K562 (cell line): ENCODE measurements around the gene CMIP. TPM values are rescaled to one million over a fixed set of nuclear protein-coding genes. Genes with fewer than 3 reads are reported as not detected.

ENCODE experiments used
- ATAC-seq: fragments of 200-7000 bp; cut with Tn5 transposase; 3 replicates; pipeline ENCODE4 v1.9.1; 2020; ENCODE audit warnings: moderate library complexity
- BruUV-seq: library from RNA; stranded (reverse); fragments of 400-500 nt; replicated peaks from 2 replicates; lab custom pipeline; 2021; lab: Mats Ljungman, UMichigan
- CTCF ChIA-PET: fragments of 300-600 bp; formaldehyde crosslinking; extraction: SDS; loops from one replicate; lab custom pipeline; 2021; ENCODE audit warnings: low intra/inter-chr PET ratio; lab: Yijun Ruan, JAX
- POLR2A ChIA-PET: fragments of 300-600, 350-650 bp; sonication (Branson Sonifier 250); formaldehyde crosslinking; extraction: SDS; loops from one replicate; lab custom pipeline; 2021; ENCODE audit warnings: antibody characterized with exemption, inconsistent platforms; lab: Yijun Ruan, JAX
- DNase-seq, 4 experiments: peaks; one replicate each; pipeline versions ENCODE4 v3.0.0 to v3.0.0-alpha.2; 2011 to 2018; ENCODE audit warnings: low spot score in 3 of 4, mixed read lengths in 3 of 4; ENCODE audit errors: extremely low read depth in 1 of 4
- FAIRE-seq: peaks from 2 replicates; lab custom pipeline; 2011; peaks lifted over from hg19 to GRCh38; lab: Jason Lieb, UNC
- H2AFZ ChIP-seq: 2 replicates; pipeline ENCODE4 v1.6.0; 2011; ENCODE audit warnings: low read depth, low read length, control low read depth, inconsistent platforms
- H3K27ac ChIP-seq: fragments of 200-600 bp; 3 replicates; pipeline ENCODE4 v1.8.0; 2011; ENCODE audit warnings: low read depth, mild to moderate bottlenecking, control low read depth, inconsistent platforms, low read length, moderate library complexity, mixed read lengths; ENCODE audit errors: extremely low read depth
- H3K27me3 ChIP-seq, 2 experiments: fragments of 300-600 bp in 1 of 2; 2 replicates in 1 of 2; 3 replicates in 1 of 2; pipeline versions ENCODE4 v1.6.0 to v1.8.0; 2011; ENCODE audit warnings: inconsistent platforms in 2 of 2, low read length in 2 of 2, mild to moderate bottlenecking in 1 of 2, mixed read lengths in 1 of 2, moderate library complexity in 1 of 2; ENCODE audit not compliant: control insufficient read depth in 2 of 2, insufficient read depth in 2 of 2
- H3K36me3 ChIP-seq: fragments of 300-600 bp; 3 replicates; pipeline ENCODE4 v1.8.0; 2011; ENCODE audit warnings: mild to moderate bottlenecking, low read length, inconsistent platforms; ENCODE audit not compliant: control insufficient read depth, insufficient read depth
- H3K4me1 ChIP-seq, 2 experiments: fragments of 200-600 bp in 1 of 2; replicated peaks in 1 of 2; 2 replicates in 1 of 2; 3 replicates in 1 of 2; pipeline versions ENCODE4 v1.5.1 to v1.8.0; 2011; ENCODE audit warnings: inconsistent platforms in 2 of 2, low read length in 2 of 2, mild to moderate bottlenecking in 1 of 2, mixed read lengths in 1 of 2, moderate library complexity in 1 of 2; ENCODE audit not compliant: control insufficient read depth in 2 of 2, insufficient read depth in 2 of 2
- H3K4me2 ChIP-seq: 2 replicates; pipeline ENCODE4 v1.6.1; 2011; ENCODE audit warnings: low read length, control low read depth, inconsistent platforms, mixed read lengths; ENCODE audit not compliant: insufficient read depth
- H3K4me3 ChIP-seq: fragments of 200-600 bp; sonication (generic), shearing (Covaris generic); 2 replicates; pipeline ENCODE4 v1.5.1; 2016; ENCODE audit warnings: control low read depth, inconsistent platforms
- H3K79me2 ChIP-seq: fragments of 200-600 bp; 3 replicates; pipeline ENCODE4 v1.8.0; 2011; ENCODE audit warnings: low read length, inconsistent platforms; ENCODE audit not compliant: control insufficient read depth, insufficient read depth
- H3K9ac ChIP-seq, 2 experiments: 2 replicates each; pipeline versions ENCODE4 v1.6.0 to v1.6.1; 2011; ENCODE audit warnings: low read depth in 2 of 2, low read length in 2 of 2, control low read depth in 1 of 2, inconsistent platforms in 1 of 2, mild to moderate bottlenecking in 1 of 2, mixed read lengths in 1 of 2; ENCODE audit not compliant: insufficient read depth in 1 of 2
- H3K9me1 ChIP-seq: one replicate; pipeline ENCODE4 v1.6.0; 2011; ENCODE audit warnings: inconsistent platforms, mild to moderate bottlenecking, low read length, moderate library complexity; ENCODE audit not compliant: control insufficient read depth, insufficient read depth
- H3K9me3 ChIP-seq: replicated peaks from 2 replicates; pipeline ENCODE4 v1.5.1; 2011; ENCODE audit warnings: low read depth, low read length, inconsistent platforms; ENCODE audit not compliant: control insufficient read depth, insufficient read depth
- H4K20me1 ChIP-seq: replicated peaks from 2 replicates; pipeline ENCODE4 v1.6.1; 2011; ENCODE audit warnings: low read length, inconsistent platforms, mixed read lengths; ENCODE audit not compliant: control insufficient read depth, insufficient read depth
- ATF1 ChIP-seq, 2 experiments: fragments of 450-650 bp in 1 of 2; IDR thresholded peaks; 2 replicates each; pipeline ENCODE4 v1.6.1; 2016; ENCODE audit warnings: missing compliant biosample characterization in 1 of 2, missing genetic modification characterization in 1 of 2
- FOXP1 ChIP-seq: sonication (generic); formaldehyde crosslinking; IDR thresholded peaks from 2 replicates; pipeline ENCODE4 v1.8.0; 2022; ENCODE audit warnings: mild to moderate bottlenecking, missing genetic modification reagents
- IRF1 ChIP-seq: sonication (generic); formaldehyde crosslinking; IDR thresholded peaks from 2 replicates; pipeline ENCODE4 v1.8.0; 2022; ENCODE audit warnings: missing genetic modification reagents, mild to moderate bottlenecking, borderline replicate concordance
- POU5F1 ChIP-seq: fragments of 150-350 bp; IDR thresholded peaks from 2 replicates; pipeline ENCODE4 v1.6.1; 2014; ENCODE audit warnings: borderline replicate concordance, low read length, low read depth, mild to moderate bottlenecking; ENCODE audit not compliant: partially characterized antibody
- TAF15 ChIP-seq: fragments of 200-400 bp; formaldehyde crosslinking; IDR thresholded peaks from 2 replicates; pipeline ENCODE4 v1.6.1; 2017; ENCODE audit warnings: mild to moderate bottlenecking, low read depth, low read length, moderate library complexity
- THAP12 ChIP-seq: fragments of 250-450 bp; sonication (Bioruptor Pico); IDR thresholded peaks from 2 replicates; pipeline ENCODE4 v1.9.0; 2021; ENCODE audit warnings: mild to moderate bottlenecking, inconsistent platforms
- XRCC3 ChIP-seq: fragments of 450-650 bp; IDR thresholded peaks from 2 replicates; pipeline ENCODE4 v1.6.1; 2017; ENCODE audit warnings: mild to moderate bottlenecking, moderate library complexity
- ZBTB11 ChIP-seq, 3 experiments: fragments of 200-800 bp in 1 of 3; fragments of 250-450 bp in 1 of 3; fragments of 450-650 bp in 1 of 3; sonication (Bioruptor Pico) in 1 of 3; sonication (Bioruptor generic) in 1 of 3; formaldehyde crosslinking in 1 of 3; IDR thresholded peaks; 2 replicates each; pipeline versions ENCODE4 v1.6.1 to v1.8.0; 2016 to 2022; ENCODE audit warnings: mild to moderate bottlenecking in 2 of 3, missing genetic modification characterization in 2 of 3, missing compliant biosample characterization in 1 of 3, moderate library complexity in 1 of 3
- ZNF12 ChIP-seq: sonication (generic); formaldehyde crosslinking; IDR thresholded peaks from 2 replicates; pipeline ENCODE4 v1.4.0; 2020; ENCODE audit warnings: mild to moderate bottlenecking, missing genetic modification reagents
- ZNF695 ChIP-seq: fragments of 450-650 bp; formaldehyde crosslinking; IDR thresholded peaks from 2 replicates; pipeline ENCODE4 v1.4.0; 2020; ENCODE audit warnings: mild to moderate bottlenecking, moderate library complexity
- WGBS: fragments of 100-300 bp; shearing (Covaris generic); methylation state at CpG from one replicate; pipeline ENCODE4 v1.1.6; 2016; ENCODE audit warnings: low coverage, mixed read lengths; ENCODE audit not compliant: insufficient coverage; ENCODE audit errors: missing lambda C conversion rate; 5-methylcytosine and 5-hydroxymethylcytosine counted together
- in situ Hi-C: fragments of 300-500 bp; cut with MboI; formaldehyde crosslinking; loops from 4 replicates; pipeline ENCODE4 v1.15.0; 2018; ENCODE audit warnings: inconsistent platforms, mixed read lengths
- intact Hi-C: fragments of 100-400 bp; cut with micrococcal nuclease; formaldehyde crosslinking; loops from 2 replicates; pipeline ENCODE4 v1.14.2; 2022
- polyA plus RNA-seq, 8 experiments: library from polyadenylated mRNA; depleted of rRNA in 4 of 8; stranded (reverse) in 5 of 8; unstranded in 3 of 8; fragments of >200 nt; fragmentation: Nextera tagmentation in 2 of 8; fragmentation: Illumina TruSeq in 1 of 8; extraction: Ambion mirVana in 2 of 8; extraction: Trizol in 1 of 8; gene quantifications; 2 replicates each; pipeline versions ENCODE4 v1.2.1 to v1.2.3, GENCODE V29; 2011 to 2014; ENCODE audit warnings: inconsistent platforms in 1 of 8, missing spikeins in 1 of 8
- total RNA-seq, 7 experiments: library from RNA; depleted of rRNA in 6 of 7; stranded (reverse); fragments of >200 nt in 6 of 7; fragmentation: Illumina TruSeq in 2 of 7; extraction: Trizol in 2 of 7; gene quantifications; 2 replicates each; pipeline versions ENCODE4 v1.2.1 to v1.2.3, GENCODE V29; 2011 to 2021; ENCODE audit warnings: low replicate concordance in 1 of 7

Gene CMIP
- total and polyA plus RNA-seq, 9 of the 15 experiments (the other 6 are each of a cell fraction or from before 2014, with no cell fraction given), result 0.94 to 82.5 (median 10.3) TPM

GRCh38 chr16:81510016-81510415 is 65.4 kb downstream of the CMIP start:
- TF ChIP-seq FOXP1 (CRISPR knock-in tag), result no peak
- TF ChIP-seq TAF15, result no peak
- no peak for TF ChIP-seq XRCC3
- no peak for TF ChIP-seq ZBTB11 (CRISPR knock-in tag; IDR thresholded peaks at IDR 0.05)
- no peak for TF ChIP-seq ATF1 (CRISPR knock-in tag; IDR thresholded peaks at IDR 0.05)
- no peak for TF ChIP-seq ATF1 (tag; IDR thresholded peaks at IDR 0.05)
- TF ChIP-seq IRF1 (CRISPR knock-in tag), result no peak
- TF ChIP-seq ZNF12, result no peak
- no peak for TF ChIP-seq POU5F1
- TF ChIP-seq ZNF695 (CRISPR knock-in tag), result no peak
- no peak for TF ChIP-seq THAP12
- DNase-seq (no peak), ATAC-seq (no peak), FAIRE-seq (no peak)
- no TSS peak for BruUV-seq
- Histone ChIP-seq H3K4me1 (peaks cover 30 to 31% of the 10 kb centered on the region in 2 experiments; a peak in 4 of 5 replicates), H3K9me3 (no peaks in the 10 kb centered on the region), H2AFZ (no peak overlapping the region), H3K4me2 (no peak overlapping the region), H3K9me1 (no peaks in the 10 kb centered on the region), H3K4me3 (no peak overlapping the region), H3K9ac (no peak overlapping the region), H3K36me3 (peaks cover 4% of the 10 kb centered on the region; the same call in 1 of the 3 replicates), H4K20me1 (no peaks in the 10 kb centered on the region), H3K27me3 (no peaks in the 10 kb centered on the region), H3K27ac (no peak overlapping the region), H3K79me2 (peaks cover 91% of the 10 kb centered on the region)
- WGBS, result 61% methylated on average over 10 of the region's 10 CpGs
- in situ Hi-C loops, result no loop called here
- intact Hi-C loops, result no loop called here
- ChIA-PET POLR2A (interaction anchor here (0.8 to 1.4 kb wide), 4 partner anchors 9 to 58 kb away, joined by 3 to 5 read pairs (median 4); no protein-coding TSS in a partner anchor), CTCF (no interaction called here)
